ENCODE data around the gene ARHGAP26. TPM values are rescaled to one million over a fixed set of nuclear protein-coding genes. Genes with fewer than 3 reads are reported as not detected.
A peak's percentile ranks its signal among the peaks of the same experiment; 100 is the strongest.

Gene ARHGAP26
- total and polyA plus RNA-seq, 4 donors, result 5.4 to 52.3 (median 30.4) TPM

DNA sequence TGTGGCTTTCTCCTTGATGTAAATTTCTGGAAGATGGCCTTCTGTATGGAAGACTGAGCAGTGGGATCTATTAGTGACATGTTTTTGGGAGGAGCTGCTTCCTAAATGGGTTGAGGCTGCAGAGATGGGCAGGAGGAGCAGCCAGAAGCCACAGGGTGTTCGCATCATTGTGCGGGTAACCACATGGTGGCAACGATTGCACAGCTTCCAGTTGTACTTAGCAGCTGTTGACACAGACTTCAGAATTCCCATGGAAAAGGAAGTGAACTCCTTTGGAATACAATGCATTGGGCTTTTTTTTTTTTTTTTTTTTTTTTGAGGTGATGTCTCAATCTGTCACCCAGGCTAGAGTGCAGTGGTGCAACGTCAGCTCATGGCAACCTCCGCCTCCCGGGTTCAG, 336.0 kb downstream of the ARHGAP26 start:
- ATAC-seq (ENCODE audit: insufficient read depth, low FRiP score) (no peak), DNase-seq (peak; percentile 66 to 83 (median 72))
- 44 to 58% methylated on average over 6 of the region's 6 CpGs for WGBS, 2 donors
- no peaks in the 10 kb centered on the region for H3K36me3 ChIP-seq (ENCODE audit: control insufficient read depth in 4 of 4, insufficient read depth in 4 of 4, low read length in 4 of 4)
- H3K4me3 ChIP-seq, result no peak overlapping the region
- no peaks in the 10 kb centered on the region for H3K27me3 ChIP-seq (ENCODE audit: control insufficient read depth in 3 of 3, insufficient read depth in 3 of 3, low read length in 2 of 3)
- peaks cover 0 to 14% (median 0%) of the 10 kb centered on the region in 5 donors for H3K4me1 ChIP-seq (ENCODE audit: control insufficient read depth in 5 of 5, insufficient read depth in 5 of 5, low read length in 5 of 5)
- TF ChIP-seq, protein P1, sequence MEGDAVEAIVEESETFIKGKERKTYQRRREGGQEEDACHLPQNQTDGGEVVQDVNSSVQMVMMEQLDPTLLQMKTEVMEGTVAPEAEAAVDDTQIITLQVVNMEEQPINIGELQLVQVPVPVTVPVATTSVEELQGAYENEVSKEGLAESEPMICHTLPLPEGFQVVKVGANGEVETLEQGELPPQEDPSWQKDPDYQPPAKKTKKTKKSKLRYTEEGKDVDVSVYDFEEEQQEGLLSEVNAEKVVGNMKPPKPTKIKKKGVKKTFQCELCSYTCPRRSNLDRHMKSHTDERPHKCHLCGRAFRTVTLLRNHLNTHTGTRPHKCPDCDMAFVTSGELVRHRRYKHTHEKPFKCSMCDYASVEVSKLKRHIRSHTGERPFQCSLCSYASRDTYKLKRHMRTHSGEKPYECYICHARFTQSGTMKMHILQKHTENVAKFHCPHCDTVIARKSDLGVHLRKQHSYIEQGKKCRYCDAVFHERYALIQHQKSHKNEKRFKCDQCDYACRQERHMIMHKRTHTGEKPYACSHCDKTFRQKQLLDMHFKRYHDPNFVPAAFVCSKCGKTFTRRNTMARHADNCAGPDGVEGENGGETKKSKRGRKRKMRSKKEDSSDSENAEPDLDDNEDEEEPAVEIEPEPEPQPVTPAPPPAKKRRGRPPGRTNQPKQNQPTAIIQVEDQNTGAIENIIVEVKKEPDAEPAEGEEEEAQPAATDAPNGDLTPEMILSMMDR (IDR thresholded peaks at IDR 0.05; ENCODE audit: control extremely low read depth, extremely low read depth), result no peak
- no peak overlapping the region for H3K9ac ChIP-seq (ENCODE audit: insufficient read depth in 1 of 2, low read length in 2 of 2)
- no peak overlapping the region for H3K27ac ChIP-seq (ENCODE audit: low read depth in 1 of 2, low read length in 1 of 2)
- H3K9me3 ChIP-seq (ENCODE audit: control insufficient read depth in 4 of 4, insufficient read depth in 3 of 4, low read length in 3 of 4), result no peaks in the 10 kb centered on the region

DNA sequence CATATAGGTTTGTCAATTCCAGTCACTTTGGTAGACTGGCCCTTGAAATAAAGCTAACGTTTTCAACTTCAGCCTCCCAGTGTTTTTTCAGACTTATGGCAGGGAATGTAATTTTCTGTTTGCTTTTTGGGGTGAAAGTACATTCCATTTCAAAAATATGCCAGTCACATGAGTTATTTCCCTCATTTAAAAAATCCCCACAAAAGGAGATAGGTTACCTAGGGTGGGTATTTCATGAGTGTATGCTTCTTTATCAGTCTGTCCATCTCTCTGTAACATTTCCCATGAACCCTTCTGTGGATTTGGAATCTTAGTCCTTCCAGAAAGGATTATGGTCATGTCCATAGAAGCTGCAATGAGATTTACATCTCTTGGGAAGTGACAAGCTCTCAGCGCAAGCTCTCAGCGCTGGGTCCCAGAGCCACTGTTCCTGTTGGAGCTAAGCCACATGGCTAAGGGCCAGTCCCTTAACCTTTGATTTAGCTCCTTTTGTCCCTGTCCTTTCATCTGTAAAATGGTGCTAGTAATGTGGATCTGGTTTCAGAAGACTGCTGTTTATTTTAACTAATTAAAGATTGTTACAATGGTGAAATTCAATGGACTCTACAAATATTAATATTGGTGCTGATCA, 338.4 kb downstream of the ARHGAP26 start:
- H3K27me3 ChIP-seq (ENCODE audit: control insufficient read depth in 3 of 3, insufficient read depth in 3 of 3, low read length in 2 of 3), result no peaks in the 10 kb centered on the region
- TF ChIP-seq, protein P1 (IDR thresholded peaks at IDR 0.05; ENCODE audit: control extremely low read depth, extremely low read depth), result no peak
- peak; percentile 45 to 82 (median 67) for DNase-seq

DNA sequence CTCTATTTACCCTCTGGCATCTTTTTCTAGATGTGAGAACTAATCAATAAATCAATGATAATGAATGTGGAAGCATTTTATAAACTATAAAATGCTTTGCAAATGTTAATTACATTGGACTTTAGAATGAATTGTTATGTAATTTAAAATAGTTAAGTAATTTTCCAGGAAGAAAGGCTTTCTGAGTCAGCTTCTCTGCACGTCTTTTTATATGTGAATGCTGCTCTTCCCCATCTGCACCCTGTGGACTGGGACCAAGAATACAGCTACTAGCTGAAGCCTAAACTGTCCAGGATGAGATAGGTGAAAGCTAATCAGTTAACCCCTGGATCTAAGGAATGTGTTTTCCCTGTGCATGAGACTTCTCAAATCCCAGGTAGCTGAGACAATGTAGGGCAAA, 340.4 kb downstream of the ARHGAP26 start:
- H3K4me1 ChIP-seq (ENCODE audit: control insufficient read depth in 5 of 5, insufficient read depth in 5 of 5, low read length in 5 of 5), result peaks cover 0 to 15% (median 0%) of the 10 kb centered on the region in 5 donors
- no peaks in the 10 kb centered on the region for H3K36me3 ChIP-seq (ENCODE audit: control insufficient read depth in 4 of 4, insufficient read depth in 4 of 4, low read length in 4 of 4)
- H3K9me3 ChIP-seq (ENCODE audit: control insufficient read depth in 4 of 4, insufficient read depth in 3 of 4, low read length in 3 of 4), result no peaks in the 10 kb centered on the region
- no peak overlapping the region for H3K27ac ChIP-seq (ENCODE audit: low read depth in 1 of 2, low read length in 1 of 2)
- WGBS, 2 donors, result 18 to 42% methylated on average over 1 of the region's 1 CpG
- DNase-seq (no peak), ATAC-seq (ENCODE audit: insufficient read depth, low FRiP score) (no peak)
- TF ChIP-seq, protein P1 (IDR thresholded peaks at IDR 0.05; ENCODE audit: control extremely low read depth, extremely low read depth), result no peak
- no peak overlapping the region for H3K9ac ChIP-seq (ENCODE audit: insufficient read depth in 1 of 2, low read length in 2 of 2)
- no peaks in the 10 kb centered on the region for H3K27me3 ChIP-seq (ENCODE audit: control insufficient read depth in 3 of 3, insufficient read depth in 3 of 3, low read length in 2 of 3)
- H3K4me3 ChIP-seq, result no peak overlapping the region

More for the DNA sequence above, 338.4 kb downstream of the ARHGAP26 start:
- no peak overlapping the region for H3K27ac ChIP-seq (ENCODE audit: low read depth in 1 of 2, low read length in 1 of 2)
- no peaks in the 10 kb centered on the region for H3K36me3 ChIP-seq (ENCODE audit: control insufficient read depth in 4 of 4, insufficient read depth in 4 of 4, low read length in 4 of 4)
- H3K4me3 ChIP-seq, result no peak overlapping the region
- H3K4me1 ChIP-seq (ENCODE audit: control insufficient read depth in 5 of 5, insufficient read depth in 5 of 5, low read length in 5 of 5), result peaks cover 0 to 15% (median 0%) of the 10 kb centered on the region in 5 donors
- H3K9ac ChIP-seq (ENCODE audit: insufficient read depth in 1 of 2, low read length in 2 of 2), result no peak overlapping the region
- H3K9me3 ChIP-seq (ENCODE audit: control insufficient read depth in 4 of 4, insufficient read depth in 3 of 4, low read length in 3 of 4), result no peaks in the 10 kb centered on the region
- no peak for ATAC-seq (ENCODE audit: insufficient read depth, low FRiP score)
- 47 to 68% methylated on average over 3 of the region's 3 CpGs for WGBS, 2 donors

DNA sequence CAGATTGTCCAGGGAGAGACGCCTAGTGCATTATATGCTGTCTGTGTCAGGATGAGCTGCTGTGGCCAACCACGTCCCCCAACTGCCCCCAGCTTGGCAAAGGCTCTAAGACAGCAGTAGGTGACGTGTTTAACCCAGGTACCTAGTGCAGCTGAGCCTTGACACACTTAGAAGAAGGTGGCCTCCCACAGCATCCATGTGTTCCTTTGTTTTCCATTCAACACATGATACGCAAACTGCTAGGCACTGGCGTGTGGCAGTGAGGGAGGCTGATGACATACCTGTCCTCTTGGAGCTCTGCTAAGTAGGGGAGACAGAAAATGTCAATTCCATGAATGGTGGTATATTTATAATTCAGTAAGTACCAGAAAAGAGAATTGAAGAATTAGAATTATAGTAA, 341.6 kb downstream of the ARHGAP26 start:
- DNase-seq (no peak), ATAC-seq (ENCODE audit: insufficient read depth, low FRiP score) (no peak)
- no peaks in the 10 kb centered on the region for H3K36me3 ChIP-seq (ENCODE audit: control insufficient read depth in 4 of 4, insufficient read depth in 4 of 4, low read length in 4 of 4)
- no peaks in the 10 kb centered on the region for H3K9me3 ChIP-seq (ENCODE audit: control insufficient read depth in 4 of 4, insufficient read depth in 3 of 4, low read length in 3 of 4)
- peaks cover 0 to 19% (median 0%) of the 10 kb centered on the region in 5 donors for H3K4me1 ChIP-seq (ENCODE audit: control insufficient read depth in 5 of 5, insufficient read depth in 5 of 5, low read length in 5 of 5)
- H3K9ac ChIP-seq (ENCODE audit: insufficient read depth in 1 of 2, low read length in 2 of 2), result no peak overlapping the region
- no peak overlapping the region for H3K4me3 ChIP-seq
- no peak overlapping the region for H3K27ac ChIP-seq (ENCODE audit: low read depth in 1 of 2, low read length in 1 of 2)
- WGBS, 2 donors, result 96 to 97% methylated on average over 5 of the region's 5 CpGs
- TF ChIP-seq, protein P1 (IDR thresholded peaks at IDR 0.05; ENCODE audit: control extremely low read depth, extremely low read depth), result no peak
- no peaks in the 10 kb centered on the region for H3K27me3 ChIP-seq (ENCODE audit: control insufficient read depth in 3 of 3, insufficient read depth in 3 of 3, low read length in 2 of 3)

All from lung (tissue), 12 donors.